Stimulated activated CD4-positive, alpha-beta T cell treated with anti-CD3 and anti-CD28 coated beads, TNF-alpha, amount 100 ng/mL, for 24 hours (primary cell): Measurements from ENCODE around the gene PARD3.

Source experiments
- DNase-seq, 3 experiments: peaks; one replicate each; pipeline ENCODE4 v3.0.0-alpha.2; 2020; ENCODE audit warnings: low read depth in 3 of 3

The PARD3 gene

GRCh38 chr10:34697351-34698247 lies 117.5 kb downstream of the PARD3 start:
- no peak for DNase-seq

DNA sequence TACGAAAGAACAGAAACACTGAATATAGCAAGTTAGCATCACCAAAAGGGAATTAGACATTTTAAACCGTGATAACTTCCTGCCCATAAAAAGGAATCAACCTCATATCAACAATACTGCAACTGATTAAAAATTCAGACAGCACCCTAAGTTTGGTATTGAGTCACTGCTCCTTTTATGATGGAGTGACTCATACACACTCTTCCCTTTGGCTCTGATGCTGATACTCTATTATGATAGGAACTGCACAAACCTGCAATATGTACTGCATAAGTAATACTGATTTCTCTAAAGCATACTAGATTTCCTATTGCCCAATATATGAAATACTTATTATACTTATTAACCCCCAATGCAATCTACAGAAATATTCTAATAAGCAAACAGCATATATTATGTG lies 118.7 kb downstream of the PARD3 start:
- DNase-seq, result no peak

DNA sequence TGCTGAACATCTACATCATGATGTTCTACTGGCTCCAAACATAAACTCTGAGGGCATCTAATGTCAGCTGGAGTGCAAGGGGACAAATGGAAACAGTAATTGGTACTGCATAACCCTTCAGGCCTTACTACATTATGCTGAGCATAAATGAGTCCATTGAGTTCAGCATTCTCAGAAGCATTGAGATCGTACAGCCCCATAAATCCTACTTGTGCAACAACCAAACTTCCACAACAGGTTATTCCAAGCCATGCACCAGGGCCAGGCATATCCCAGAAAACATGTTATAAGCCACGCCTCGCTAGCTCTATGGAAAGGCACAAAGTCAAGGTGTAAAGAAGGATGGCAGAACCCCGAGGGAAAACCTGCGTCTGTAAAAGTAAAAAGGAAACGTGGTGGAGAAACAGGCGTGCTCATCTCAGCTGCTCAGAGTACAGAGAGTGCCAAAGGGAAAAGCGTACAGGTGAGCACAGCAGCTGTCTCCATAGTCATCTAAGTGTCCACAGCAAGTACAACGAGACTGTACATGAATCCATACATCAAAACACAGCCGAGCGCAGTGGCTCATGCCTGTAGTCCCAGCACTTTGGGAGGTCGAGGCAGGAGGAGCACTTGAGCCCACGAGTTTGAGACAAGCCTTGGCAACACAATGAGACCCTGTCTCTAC lies 124.6 kb downstream of the PARD3 start:
- no peak for DNase-seq

DNA sequence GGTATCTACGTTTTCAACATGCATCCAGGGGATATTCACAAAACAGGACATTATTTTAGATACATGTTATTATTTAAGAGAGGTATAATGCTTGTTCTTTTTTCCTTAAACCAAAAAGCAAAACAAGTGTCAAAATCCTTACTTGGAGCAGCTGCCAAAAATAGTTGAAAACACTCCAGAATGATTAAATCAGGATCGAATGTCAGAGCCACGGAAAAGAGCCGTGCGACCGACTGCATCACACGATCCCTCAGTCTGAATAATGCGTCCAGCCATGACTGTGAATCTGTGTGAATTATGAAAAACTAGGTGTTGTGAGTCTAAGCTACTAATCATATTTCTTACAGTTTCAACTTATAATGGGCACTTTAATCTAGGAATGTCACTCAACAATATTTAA lies 126.0 kb downstream of the PARD3 start:
- DNase-seq, result no peak

- DNase-seq, result no peak
Measured at GRCh38 chr10:34687434-34688210, 127.5 kb downstream of the PARD3 start.

DNA sequence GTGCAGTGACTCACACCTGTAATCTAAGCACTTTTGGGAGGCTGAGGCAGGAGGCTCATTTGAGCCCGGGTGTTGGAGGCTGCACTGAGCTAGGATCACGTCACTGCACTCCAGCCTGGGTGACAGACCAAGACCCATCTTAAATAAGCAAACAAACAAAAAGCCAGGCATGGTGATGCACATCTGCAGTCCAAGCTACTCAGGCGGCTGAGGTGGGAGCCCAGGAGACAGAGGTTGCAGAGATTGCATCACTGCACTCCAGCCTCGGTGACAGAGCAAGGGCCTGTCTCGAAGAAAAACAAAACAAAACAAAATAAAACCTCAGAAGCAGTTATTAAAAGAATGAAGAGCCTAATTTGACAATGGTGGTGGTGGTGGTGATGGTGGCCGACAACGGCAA lies 132.5 kb downstream of the PARD3 start:
- no peak for DNase-seq

GRCh38 chr10:34681933-34682332 lies 133.2 kb downstream of the PARD3 start:
- no peak for DNase-seq

DNA sequence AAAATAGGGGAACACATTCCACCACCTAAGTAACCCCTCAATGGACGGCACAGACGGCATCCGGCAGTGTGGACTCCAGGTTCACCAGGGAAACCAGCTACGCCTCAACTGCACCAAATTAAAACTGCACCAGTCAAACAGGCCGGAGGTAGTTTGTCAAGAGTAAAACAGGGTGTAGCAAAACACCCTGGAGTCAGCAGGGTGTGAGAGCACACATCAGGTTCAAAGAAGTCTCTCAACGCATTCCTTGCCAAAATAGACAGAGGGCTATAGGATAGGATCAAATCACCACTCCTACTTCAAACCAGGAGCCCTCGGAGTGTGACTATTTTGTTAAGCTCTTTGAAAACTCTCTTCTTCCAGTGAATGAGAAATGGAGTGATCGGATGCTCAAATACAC lies 135.9 kb downstream of the PARD3 start:
- no peak for DNase-seq

- DNase-seq, result no peak
Measured at GRCh38 chr10:34677591-34677990, 137.5 kb downstream of the PARD3 start.

DNA sequence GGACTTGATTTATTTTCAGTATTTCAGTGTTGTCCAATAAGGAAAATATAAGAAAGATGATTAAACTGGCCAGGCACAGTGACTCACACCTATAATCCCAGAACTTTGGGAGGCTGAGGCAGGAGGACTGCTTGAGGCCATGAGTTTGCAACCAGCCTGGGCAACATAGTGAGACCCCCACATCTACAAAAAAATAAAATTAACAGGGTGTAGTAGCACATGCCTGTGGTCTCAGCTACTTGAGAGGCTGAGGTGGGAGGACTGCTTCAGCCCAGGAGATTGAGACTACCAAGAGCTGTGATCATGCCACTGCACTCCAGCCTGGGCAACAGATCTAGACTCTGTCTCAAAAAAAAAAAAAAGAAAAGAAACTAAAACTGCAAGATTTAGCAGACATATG lies 138.0 kb downstream of the PARD3 start:
- no peak for DNase-seq

DNA sequence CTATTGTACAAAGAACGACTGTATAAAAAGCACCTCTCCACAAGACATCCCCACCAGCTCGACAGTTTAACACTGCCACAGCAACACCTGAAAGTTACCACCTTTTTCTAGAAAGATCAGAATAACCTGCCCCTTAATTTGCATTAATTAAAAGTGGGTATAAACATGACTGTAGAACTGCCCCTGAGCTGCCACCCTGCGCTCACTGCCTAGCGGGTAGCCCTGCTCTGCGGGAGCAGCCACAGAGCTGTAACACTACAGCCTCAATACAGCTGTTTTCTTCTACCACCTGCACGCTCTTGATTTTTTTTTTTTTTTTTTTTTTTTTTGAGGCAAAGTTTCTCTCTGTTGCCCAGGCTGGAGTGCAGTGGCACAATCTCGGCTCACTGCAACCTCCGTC lies 140.9 kb downstream of the PARD3 start:
- no peak for DNase-seq

GRCh38 chr10:34670081-34670480 lies 145.0 kb downstream of the PARD3 start:
- no peak for DNase-seq

DNA sequence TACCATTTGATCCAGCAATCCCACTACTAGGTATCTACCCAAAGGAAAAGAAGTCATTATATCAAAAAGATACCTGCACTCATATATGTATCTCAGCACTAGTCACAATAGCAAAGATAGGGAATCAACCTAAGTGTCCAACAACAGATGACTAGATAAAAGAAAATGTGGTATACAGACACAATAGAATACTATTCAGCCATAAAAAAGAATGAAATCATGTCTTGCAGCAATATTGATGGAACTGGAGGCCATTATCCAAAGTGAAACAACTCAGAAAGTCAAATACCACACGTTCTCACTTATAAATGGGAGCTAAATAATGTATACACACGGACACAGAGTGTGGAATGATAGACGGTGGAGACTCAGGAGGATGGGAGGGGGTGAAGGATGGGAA lies 146.0 kb downstream of the PARD3 start:
- DNase-seq, result no peak

DNA sequence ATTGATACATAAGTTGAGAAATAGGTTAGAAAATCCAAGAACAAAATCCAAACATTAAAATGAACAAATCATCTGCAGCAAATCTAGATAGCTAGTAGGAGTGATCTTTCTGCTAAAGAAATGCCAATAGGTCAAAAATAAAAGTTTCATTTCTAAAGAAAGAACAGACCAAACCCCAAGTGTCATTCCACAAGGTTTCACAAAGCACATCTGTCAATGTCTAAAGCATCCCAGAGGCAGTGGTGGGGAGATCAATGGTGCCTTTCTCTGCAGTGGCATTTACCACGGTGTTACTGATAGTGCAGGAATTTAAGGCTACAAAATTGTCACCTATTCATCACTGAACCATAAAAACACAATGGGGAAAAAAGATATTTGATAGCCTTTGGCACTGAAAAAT lies 147.9 kb downstream of the PARD3 start:
- DNase-seq, result no peak

- DNase-seq, result no peak
Measured at GRCh38 chr10:34666008-34666704, 148.9 kb downstream of the PARD3 start.

GRCh38 chr10:34664706-34665105 lies 150.4 kb downstream of the PARD3 start:
- DNase-seq, result no peak

DNA sequence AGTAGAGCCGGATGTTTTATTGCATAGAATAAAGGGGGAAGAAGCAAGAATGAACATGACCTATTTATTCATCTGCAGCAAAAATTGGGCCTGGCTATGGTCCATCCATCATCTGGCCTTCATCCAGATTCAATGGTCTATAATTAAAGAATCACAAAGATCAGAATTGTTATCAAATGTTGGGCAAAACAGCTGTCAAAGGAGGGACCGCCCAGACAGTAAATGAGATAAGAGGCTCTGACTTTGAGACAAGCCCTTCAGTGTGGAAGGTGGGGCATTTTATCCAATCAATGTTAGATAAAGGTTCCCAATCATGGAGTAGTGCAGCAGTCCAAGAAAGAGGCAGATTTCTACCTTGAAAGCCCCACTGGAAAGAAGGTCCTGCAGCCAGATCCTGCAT lies 153.5 kb downstream of the PARD3 start:
- no peak for DNase-seq

DNA sequence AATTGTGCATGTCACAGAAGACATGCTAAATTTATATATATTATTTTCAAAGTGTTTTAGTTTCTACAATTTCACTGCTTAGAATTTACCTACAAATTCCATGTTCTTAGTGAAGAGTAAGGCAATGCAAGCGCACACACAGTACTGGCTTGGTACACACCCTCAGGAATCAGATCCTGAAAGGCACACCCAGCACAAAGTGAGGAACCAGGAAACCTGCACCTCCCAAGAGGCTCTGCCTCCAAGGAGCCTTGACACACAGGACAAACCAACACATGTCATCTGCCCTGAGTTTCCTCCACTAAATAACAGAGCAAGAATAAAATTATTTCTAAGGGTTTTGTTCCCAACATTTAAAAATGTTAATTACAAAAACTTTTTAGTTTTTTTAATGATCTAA lies 156.2 kb downstream of the PARD3 start:
- DNase-seq, result no peak

DNA sequence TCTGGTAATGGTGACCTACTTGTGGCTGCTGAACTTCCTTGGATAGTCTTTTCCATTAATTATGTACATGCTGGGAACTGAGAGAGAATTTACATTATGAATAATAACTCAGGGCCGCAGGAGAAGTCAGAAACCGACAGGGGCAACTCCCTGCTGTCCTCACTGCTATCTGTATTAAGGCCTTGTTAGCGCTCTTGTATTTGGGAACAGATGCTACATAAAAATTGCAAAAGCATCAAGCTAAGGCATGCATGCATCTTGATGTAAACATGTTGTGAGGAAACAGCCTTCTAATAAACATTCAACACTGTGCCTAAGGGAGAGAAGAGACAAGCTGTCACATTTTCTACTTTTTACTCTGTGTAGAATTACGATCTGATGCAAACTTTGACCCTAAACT lies 158.4 kb downstream of the PARD3 start:
- no peak for DNase-seq

DNA sequence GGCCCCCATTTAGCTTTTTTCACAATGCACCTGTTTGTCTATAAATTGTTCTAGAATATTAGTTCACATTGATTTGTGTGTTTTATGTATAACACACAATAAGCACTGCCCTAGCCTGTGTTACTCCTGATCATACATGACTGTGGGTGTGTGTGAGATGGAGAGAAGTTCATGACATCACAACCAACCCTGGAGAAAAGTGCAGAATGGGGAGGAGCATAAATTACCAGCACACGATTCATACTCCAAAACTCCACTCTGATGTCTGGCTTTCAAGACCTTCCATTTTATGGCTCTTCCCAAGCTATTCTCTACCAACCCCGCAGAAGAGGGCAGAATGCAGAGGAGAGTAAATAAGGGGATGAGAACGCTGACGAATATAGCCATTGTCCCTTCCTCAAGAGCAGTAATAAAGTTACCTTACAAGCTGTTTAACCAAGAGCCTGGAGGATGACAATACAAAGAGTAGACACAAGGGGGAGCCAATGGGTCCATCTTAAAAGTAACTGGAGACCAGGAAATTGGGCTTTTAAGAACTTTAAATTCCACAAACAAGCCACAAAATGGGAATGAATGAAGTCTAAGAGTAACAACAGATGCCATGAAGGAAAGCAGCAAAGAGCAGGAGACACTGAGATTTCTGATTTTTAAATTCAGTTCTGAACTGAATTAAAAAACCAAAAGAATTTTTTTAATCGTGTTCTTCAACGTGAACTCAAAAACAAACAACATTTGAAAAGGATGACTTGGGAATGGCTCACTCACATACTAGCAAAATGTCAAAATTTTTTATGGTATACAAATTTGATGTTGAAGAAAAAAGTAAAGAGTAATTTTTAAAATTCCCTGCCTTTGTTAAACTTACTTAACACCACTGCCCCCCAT lies 159.6 kb downstream of the PARD3 start:
- DNase-seq, result no peak

DNA sequence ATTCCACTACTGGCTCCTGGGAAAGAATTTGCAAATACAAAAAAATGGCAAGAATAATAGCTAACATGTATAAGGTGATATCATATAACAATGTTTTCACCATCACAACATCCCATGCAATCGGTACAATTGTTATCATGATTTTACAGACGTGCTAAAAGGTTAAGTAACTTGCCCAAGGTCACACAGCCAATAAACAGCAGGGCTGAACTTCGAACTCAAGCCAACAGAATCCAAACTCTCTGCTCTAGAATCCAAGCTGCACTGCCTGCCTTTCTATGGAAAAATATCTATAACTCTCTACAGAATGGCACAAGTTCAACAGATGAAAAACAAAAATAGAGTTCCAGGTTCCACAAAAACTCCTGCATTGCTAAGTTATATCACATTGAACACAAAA lies 160.9 kb downstream of the PARD3 start:
- no peak for DNase-seq
